WTC11 (cell line): ENCODE measurements around the gene INPPL1. TPM values are rescaled to one million over a fixed set of nuclear protein-coding genes. Genes with fewer than 3 reads are reported as not detected.

ENCODE experiments used
- ATAC-seq: fragments of 200-7000 bp; cut with Tn5 transposase; 2 replicates; pipeline ENCODE4 v1.10.0; 2021; ENCODE audit warnings: mild to moderate bottlenecking, moderate library complexity
- CTCF ChIA-PET: fragments of 300-600 bp; sonication (Branson Sonifier 250); formaldehyde crosslinking; loops from one replicate; lab custom pipeline; 2021; ENCODE audit warnings: antibody characterized with exemption; lab: Charles Lee
- POLR2A ChIA-PET: fragments of 350-600 bp; sonication (Branson Sonifier 250); formaldehyde crosslinking; loops from one replicate; lab custom pipeline; 2021; ENCODE audit warnings: antibody characterized with exemption; lab: Charles Lee
- DNase-seq: peaks from one replicate; pipeline ENCODE4 v3.0.0; 2021; ENCODE audit warnings: low spot score
- H3K27ac Mint-ChIP-seq: 2 replicates; pipeline ENCODE4 v1.8.0; 2021; ENCODE audit warnings: mixed read lengths
- H3K27me3 Mint-ChIP-seq: 2 replicates; pipeline ENCODE4 v1.8.0; 2021; ENCODE audit warnings: low read depth, mild to moderate bottlenecking, moderate library complexity, mixed read lengths
- H3K36me3 Mint-ChIP-seq: 2 replicates; pipeline ENCODE4 v1.8.0; 2021; ENCODE audit warnings: mixed read lengths
- H3K4me1 Mint-ChIP-seq: 2 replicates; pipeline ENCODE4 v1.8.0; 2022; ENCODE audit warnings: mixed read lengths
- H3K4me3 Mint-ChIP-seq: 2 replicates; pipeline ENCODE4 v1.8.0; 2021; ENCODE audit warnings: mild to moderate bottlenecking, moderate library complexity, mixed read lengths
- H3K9me3 Mint-ChIP-seq: 2 replicates; pipeline ENCODE4 v1.8.0; 2021; ENCODE audit warnings: mixed read lengths
- CTCF ChIP-seq: fragments of 200-600 bp; IDR thresholded peaks from 2 replicates; pipeline ENCODE4 v1.8.0; 2022; ENCODE audit warnings: antibody characterized with exemption
- E2F1 ChIP-seq: sonication (generic); formaldehyde crosslinking; IDR thresholded peaks from 2 replicates; pipeline ENCODE4 v1.8.0; 2022; ENCODE audit warnings: mild to moderate bottlenecking, missing genetic modification reagents
- ELF4 ChIP-seq: sonication (generic); formaldehyde crosslinking; IDR thresholded peaks from 2 replicates; pipeline ENCODE4 v1.8.1; 2022; ENCODE audit warnings: low read depth, mild to moderate bottlenecking, moderate library complexity, missing genetic modification reagents
- FOXP4 ChIP-seq: sonication (generic); formaldehyde crosslinking; IDR thresholded peaks from 2 replicates; pipeline ENCODE4 v1.8.0; 2022; ENCODE audit warnings: mild to moderate bottlenecking, missing genetic modification reagents
- GABPB1 ChIP-seq: sonication (generic); formaldehyde crosslinking; IDR thresholded peaks from 2 replicates; pipeline ENCODE4 v1.8.1; 2023; ENCODE audit warnings: mild to moderate bottlenecking, missing genetic modification reagents
- IRF1 ChIP-seq: sonication (generic); formaldehyde crosslinking; IDR thresholded peaks from 2 replicates; pipeline ENCODE4 v1.8.0; 2023; ENCODE audit warnings: missing genetic modification reagents
- IRF2 ChIP-seq: sonication (generic); formaldehyde crosslinking; IDR thresholded peaks from 2 replicates; pipeline ENCODE4 v1.8.0; 2022; ENCODE audit warnings: low read depth, missing genetic modification reagents, borderline replicate concordance
- JAZF1 ChIP-seq: fragments of 250-450 bp; sonication (Bioruptor Pico); IDR thresholded peaks from 2 replicates; pipeline ENCODE4 v1.9.0; 2021; ENCODE audit warnings: moderate library complexity, mild to moderate bottlenecking, inconsistent platforms
- KAT7 ChIP-seq: sonication (generic); formaldehyde crosslinking; IDR thresholded peaks from 2 replicates; pipeline ENCODE4 v1.8.1; 2023; ENCODE audit warnings: missing genetic modification reagents, mild to moderate bottlenecking, borderline replicate concordance
- MXD4 ChIP-seq: fragments of 250-450 bp; sonication (Bioruptor Pico); IDR thresholded peaks from 2 replicates; pipeline ENCODE4 v1.8.0; 2021; ENCODE audit warnings: mild to moderate bottlenecking, moderate library complexity, borderline replicate concordance
- NR2C2 ChIP-seq: sonication (generic); formaldehyde crosslinking; IDR thresholded peaks from 2 replicates; pipeline ENCODE4 v1.8.0; 2022; ENCODE audit warnings: mild to moderate bottlenecking, missing genetic modification reagents
- RORB ChIP-seq: fragments of 250-450 bp; sonication (Bioruptor Pico); IDR thresholded peaks from 2 replicates; pipeline ENCODE4 v1.9.0; 2021; ENCODE audit warnings: mild to moderate bottlenecking
- SP1 ChIP-seq: sonication (generic); formaldehyde crosslinking; conservative IDR thresholded peaks from 2 replicates; pipeline ENCODE4 v1.8.1; 2022; ENCODE audit warnings: missing genetic modification reagents
- TCF7 ChIP-seq: sonication (generic); formaldehyde crosslinking; IDR thresholded peaks from 2 replicates; pipeline ENCODE4 v1.8.0; 2022; ENCODE audit warnings: mild to moderate bottlenecking, low read depth, missing genetic modification reagents, moderate library complexity
- TEAD4 ChIP-seq: sonication (generic); formaldehyde crosslinking; IDR thresholded peaks from 2 replicates; pipeline ENCODE4 v1.8.0; 2022; ENCODE audit warnings: mild to moderate bottlenecking, missing genetic modification reagents
- ZNF138 ChIP-seq: sonication (generic); formaldehyde crosslinking; conservative IDR thresholded peaks from 2 replicates; pipeline ENCODE4 v1.8.1; 2022; ENCODE audit warnings: mild to moderate bottlenecking, moderate library complexity, missing genetic modification reagents
- ZNF219 ChIP-seq: sonication (generic); formaldehyde crosslinking; IDR thresholded peaks from 2 replicates; pipeline ENCODE4 v1.8.0; 2023; ENCODE audit warnings: missing genetic modification reagents, mild to moderate bottlenecking, borderline replicate concordance
- ZNF671 ChIP-seq: fragments of 250-450 bp; sonication (Bioruptor Pico); IDR thresholded peaks from 2 replicates; pipeline ENCODE4 v1.8.0; 2021; ENCODE audit warnings: mild to moderate bottlenecking
- total RNA-seq: library from RNA; stranded (reverse); gene quantifications from 3 replicates; pipeline ENCODE4 v1.2.3, GENCODE V29; 2021
- TF ChIP-seq, protein P1 (sequence below): fragments of 250-450 bp; sonication (Bioruptor Pico); IDR thresholded peaks from 2 replicates; pipeline ENCODE4 v1.8.0; 2021; ENCODE audit warnings: mild to moderate bottlenecking
- TF ChIP-seq, protein P2 (sequence below): sonication (generic); formaldehyde crosslinking; IDR thresholded peaks from 2 replicates; pipeline ENCODE4 v1.8.1; 2023; ENCODE audit warnings: mild to moderate bottlenecking, missing genetic modification reagents
- TF ChIP-seq, protein P3 (sequence below): fragments of 250-450 bp; sonication (Bioruptor Pico); IDR thresholded peaks from 2 replicates; pipeline ENCODE4 v1.9.0; 2021; ENCODE audit warnings: mild to moderate bottlenecking

The INPPL1 gene
- total RNA-seq, 1 experiment from 2014 or later: 136 TPM

GRCh38 chr11:72189455-72190250 is 34.9 kb upstream of the INPPL1 start (continued):
- TF ChIP-seq FOXP4 (CRISPR knock-in tag): no peak
- TF ChIP-seq, protein P1, sequence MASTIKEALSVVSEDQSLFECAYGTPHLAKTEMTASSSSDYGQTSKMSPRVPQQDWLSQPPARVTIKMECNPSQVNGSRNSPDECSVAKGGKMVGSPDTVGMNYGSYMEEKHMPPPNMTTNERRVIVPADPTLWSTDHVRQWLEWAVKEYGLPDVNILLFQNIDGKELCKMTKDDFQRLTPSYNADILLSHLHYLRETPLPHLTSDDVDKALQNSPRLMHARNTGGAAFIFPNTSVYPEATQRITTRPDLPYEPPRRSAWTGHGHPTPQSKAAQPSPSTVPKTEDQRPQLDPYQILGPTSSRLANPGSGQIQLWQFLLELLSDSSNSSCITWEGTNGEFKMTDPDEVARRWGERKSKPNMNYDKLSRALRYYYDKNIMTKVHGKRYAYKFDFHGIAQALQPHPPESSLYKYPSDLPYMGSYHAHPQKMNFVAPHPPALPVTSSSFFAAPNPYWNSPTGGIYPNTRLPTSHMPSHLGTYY: no peak

DNA sequence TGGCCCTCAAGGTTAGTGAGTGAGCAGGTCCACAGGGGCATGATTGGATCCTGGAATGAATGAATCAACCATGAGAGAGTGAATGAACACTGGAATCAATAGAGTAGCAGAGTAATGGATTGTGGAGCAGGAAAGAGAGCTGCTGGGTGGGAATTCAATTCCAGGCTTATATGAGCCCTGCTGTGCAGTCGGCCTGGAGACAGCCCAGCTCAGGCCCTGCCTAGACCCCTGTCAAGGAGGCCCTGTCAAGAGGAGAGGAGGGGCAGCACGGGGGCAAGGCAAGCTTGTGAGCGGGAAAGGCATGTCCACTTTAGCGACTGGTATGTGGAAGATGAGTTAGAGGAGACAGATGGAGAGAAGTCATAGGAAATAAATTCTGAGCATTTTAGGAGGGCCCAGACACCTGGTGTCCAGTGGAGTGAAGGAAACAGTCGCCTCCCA is 33.9 kb upstream of the INPPL1 start:
- CTCF ChIA-PET: interaction anchor here (0.5 to 1.3 kb wide), 6 partner anchors 33 to 240 kb away, joined by 3 to 6 read pairs (median 3); no protein-coding TSS in a partner anchor
- no peak for ATAC-seq
- POLR2A ChIA-PET: no interaction called here
- no peak for TF ChIP-seq ZNF219 (CRISPR knock-in tag)
- TF ChIP-seq ZNF671 (CRISPR knock-in tag): no peak
- no peak for TF ChIP-seq TEAD4 (CRISPR knock-in tag)
- TF ChIP-seq, protein P2, sequence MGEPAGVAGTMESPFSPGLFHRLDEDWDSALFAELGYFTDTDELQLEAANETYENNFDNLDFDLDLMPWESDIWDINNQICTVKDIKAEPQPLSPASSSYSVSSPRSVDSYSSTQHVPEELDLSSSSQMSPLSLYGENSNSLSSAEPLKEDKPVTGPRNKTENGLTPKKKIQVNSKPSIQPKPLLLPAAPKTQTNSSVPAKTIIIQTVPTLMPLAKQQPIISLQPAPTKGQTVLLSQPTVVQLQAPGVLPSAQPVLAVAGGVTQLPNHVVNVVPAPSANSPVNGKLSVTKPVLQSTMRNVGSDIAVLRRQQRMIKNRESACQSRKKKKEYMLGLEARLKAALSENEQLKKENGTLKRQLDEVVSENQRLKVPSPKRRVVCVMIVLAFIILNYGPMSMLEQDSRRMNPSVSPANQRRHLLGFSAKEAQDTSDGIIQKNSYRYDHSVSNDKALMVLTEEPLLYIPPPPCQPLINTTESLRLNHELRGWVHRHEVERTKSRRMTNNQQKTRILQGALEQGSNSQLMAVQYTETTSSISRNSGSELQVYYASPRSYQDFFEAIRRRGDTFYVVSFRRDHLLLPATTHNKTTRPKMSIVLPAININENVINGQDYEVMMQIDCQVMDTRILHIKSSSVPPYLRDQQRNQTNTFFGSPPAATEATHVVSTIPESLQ (CRISPR knock-in tag): no peak
- TF ChIP-seq IRF1 (CRISPR knock-in tag): no peak
- no peak for TF ChIP-seq IRF2 (CRISPR knock-in tag)
- no peak for TF ChIP-seq NR2C2 (CRISPR knock-in tag)
- TF ChIP-seq E2F1 (CRISPR knock-in tag): no peak
- TF ChIP-seq GABPB1 (CRISPR knock-in tag): no peak
- TF ChIP-seq JAZF1: no peak
- TF ChIP-seq, protein P3, sequence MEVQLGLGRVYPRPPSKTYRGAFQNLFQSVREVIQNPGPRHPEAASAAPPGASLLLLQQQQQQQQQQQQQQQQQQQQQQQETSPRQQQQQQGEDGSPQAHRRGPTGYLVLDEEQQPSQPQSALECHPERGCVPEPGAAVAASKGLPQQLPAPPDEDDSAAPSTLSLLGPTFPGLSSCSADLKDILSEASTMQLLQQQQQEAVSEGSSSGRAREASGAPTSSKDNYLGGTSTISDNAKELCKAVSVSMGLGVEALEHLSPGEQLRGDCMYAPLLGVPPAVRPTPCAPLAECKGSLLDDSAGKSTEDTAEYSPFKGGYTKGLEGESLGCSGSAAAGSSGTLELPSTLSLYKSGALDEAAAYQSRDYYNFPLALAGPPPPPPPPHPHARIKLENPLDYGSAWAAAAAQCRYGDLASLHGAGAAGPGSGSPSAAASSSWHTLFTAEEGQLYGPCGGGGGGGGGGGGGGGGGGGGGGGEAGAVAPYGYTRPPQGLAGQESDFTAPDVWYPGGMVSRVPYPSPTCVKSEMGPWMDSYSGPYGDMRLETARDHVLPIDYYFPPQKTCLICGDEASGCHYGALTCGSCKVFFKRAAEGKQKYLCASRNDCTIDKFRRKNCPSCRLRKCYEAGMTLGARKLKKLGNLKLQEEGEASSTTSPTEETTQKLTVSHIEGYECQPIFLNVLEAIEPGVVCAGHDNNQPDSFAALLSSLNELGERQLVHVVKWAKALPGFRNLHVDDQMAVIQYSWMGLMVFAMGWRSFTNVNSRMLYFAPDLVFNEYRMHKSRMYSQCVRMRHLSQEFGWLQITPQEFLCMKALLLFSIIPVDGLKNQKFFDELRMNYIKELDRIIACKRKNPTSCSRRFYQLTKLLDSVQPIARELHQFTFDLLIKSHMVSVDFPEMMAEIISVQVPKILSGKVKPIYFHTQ (CRISPR knock-in tag): no peak
- no peak for TF ChIP-seq ZNF138 (CRISPR knock-in tag)
- no peak for TF ChIP-seq ELF4
- TF ChIP-seq SP1: no peak
- no peak for TF ChIP-seq MXD4 (CRISPR knock-in tag)
- no peak for TF ChIP-seq TCF7 (CRISPR knock-in tag)
- no peak for TF ChIP-seq KAT7
- TF ChIP-seq, protein P1: no peak
- no peak for TF ChIP-seq RORB (CRISPR knock-in tag)
- TF ChIP-seq CTCF: no peak
- TF ChIP-seq, all 79 proteins: peak for 0
- no peaks in the 10 kb centered on the region for H3K36me3 Mint-ChIP-seq
- peaks cover 8% of the 10 kb centered on the region for H3K4me1 Mint-ChIP-seq
- H3K27me3 Mint-ChIP-seq: no peaks in the 10 kb centered on the region
- H3K9me3 Mint-ChIP-seq: no peaks in the 10 kb centered on the region
- no peak for DNase-seq
- H3K4me3 Mint-ChIP-seq: no peak overlapping the region
- no peak overlapping the region; the same call in 1 of the 2 replicates for H3K27ac Mint-ChIP-seq
